ES-I3 (cell line): ENCODE measurements around the gene CCDC198.

ENCODE experiments used
- H3K36me3 ChIP-seq: 2 replicates; pipeline ENCODE4 v1.6.1; 2013; ENCODE audit warnings: mild to moderate bottlenecking, low read length, control low read depth, moderate library complexity; ENCODE audit not compliant: insufficient read depth
- H3K4me1 ChIP-seq: 2 replicates; pipeline ENCODE4 v1.6.1; 2013; ENCODE audit warnings: mild to moderate bottlenecking, control low read depth, low read length; ENCODE audit not compliant: insufficient read depth
- H3K9ac ChIP-seq: 2 replicates; pipeline ENCODE4 v1.6.1; 2013; ENCODE audit warnings: low read depth, mild to moderate bottlenecking, low read length, moderate library complexity
- H3K9me3 ChIP-seq: 2 replicates; pipeline ENCODE4 v1.6.1; 2013; ENCODE audit warnings: mild to moderate bottlenecking, low read length, moderate library complexity; ENCODE audit not compliant: control insufficient read depth, insufficient read depth

CCDC198 gene

DNA sequence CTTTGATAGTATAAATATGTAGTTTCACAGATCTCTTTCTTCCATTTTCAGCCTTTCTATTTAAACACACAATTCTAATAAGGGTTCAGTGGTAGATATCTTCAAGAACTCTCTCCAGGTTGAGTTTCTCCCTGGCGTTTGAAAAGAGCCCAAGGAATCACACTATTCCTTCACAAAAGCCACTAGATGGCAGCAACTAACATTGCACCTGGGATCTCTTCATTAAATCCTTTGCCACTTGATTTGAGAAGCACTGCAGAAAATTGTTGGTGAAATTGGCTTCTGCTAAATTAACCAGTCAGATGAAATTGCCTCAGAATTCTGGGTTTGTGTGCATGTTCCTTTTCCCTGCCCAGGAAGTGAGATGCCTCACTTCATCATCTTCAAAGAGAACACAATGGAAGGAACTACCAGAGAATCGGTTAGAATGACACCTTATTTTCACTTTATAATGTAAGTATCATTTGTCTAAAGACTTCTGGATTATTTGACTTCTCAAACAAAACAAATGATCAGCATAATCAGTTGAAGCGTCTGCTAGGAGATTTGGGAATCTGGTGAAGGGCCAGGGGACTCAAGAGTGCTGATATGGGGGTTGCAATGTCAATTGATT, 6.8 kb downstream of the CCDC198 start:
- Histone ChIP-seq H3K9ac (no peak overlapping the region), H3K4me1 (no peaks in the 10 kb centered on the region), H3K9me3 (no peaks in the 10 kb centered on the region), H3K36me3 (no peaks in the 10 kb centered on the region)

DNA sequence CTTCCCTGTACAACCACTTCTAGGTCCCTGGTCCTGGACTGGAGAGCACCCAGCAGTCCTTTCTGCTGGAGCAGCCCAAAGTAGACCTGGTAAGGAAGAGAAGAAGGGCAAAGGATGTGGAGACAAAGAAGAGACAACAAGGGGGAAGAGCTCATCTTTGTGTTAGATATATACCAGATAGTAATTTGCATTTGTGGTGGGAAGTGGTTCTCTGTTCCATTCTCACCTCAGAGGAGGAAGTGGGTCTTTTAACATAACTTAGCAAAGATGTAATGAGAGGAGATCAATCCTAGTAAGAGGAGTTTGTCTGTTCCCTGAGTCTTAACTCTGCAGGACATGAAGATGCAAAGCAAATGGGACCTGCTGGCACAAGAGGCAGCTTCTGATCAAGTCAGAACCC, 8.0 kb downstream of the CCDC198 start:
- H3K9ac ChIP-seq = no peak overlapping the region
- H3K36me3 ChIP-seq = no peaks in the 10 kb centered on the region
- no peaks in the 10 kb centered on the region for H3K9me3 ChIP-seq
- H3K4me1 ChIP-seq = no peaks in the 10 kb centered on the region

DNA sequence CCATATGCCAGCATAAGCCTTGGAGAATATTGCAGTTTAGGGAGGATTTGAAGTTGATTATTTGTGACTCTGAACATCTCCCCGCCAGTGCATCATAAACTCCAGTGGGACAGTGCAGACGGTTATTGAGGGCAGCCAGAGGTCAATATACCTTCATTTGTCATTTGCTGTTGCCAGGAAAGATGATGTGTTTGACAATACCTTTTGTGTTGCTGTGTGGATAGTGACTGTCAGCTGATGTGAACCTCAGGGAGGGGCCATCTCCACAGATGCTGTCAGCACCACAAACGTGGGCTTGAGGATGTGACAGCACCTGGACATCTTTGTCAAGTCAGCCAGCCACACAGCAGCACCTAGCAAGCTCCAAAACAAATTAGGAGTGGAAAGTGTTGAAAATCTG, 11.5 kb downstream of the CCDC198 start:
- H3K4me1 ChIP-seq = no peaks in the 10 kb centered on the region
- H3K9ac ChIP-seq = no peak overlapping the region
- H3K36me3 ChIP-seq = no peaks in the 10 kb centered on the region
- no peaks in the 10 kb centered on the region for H3K9me3 ChIP-seq

DNA sequence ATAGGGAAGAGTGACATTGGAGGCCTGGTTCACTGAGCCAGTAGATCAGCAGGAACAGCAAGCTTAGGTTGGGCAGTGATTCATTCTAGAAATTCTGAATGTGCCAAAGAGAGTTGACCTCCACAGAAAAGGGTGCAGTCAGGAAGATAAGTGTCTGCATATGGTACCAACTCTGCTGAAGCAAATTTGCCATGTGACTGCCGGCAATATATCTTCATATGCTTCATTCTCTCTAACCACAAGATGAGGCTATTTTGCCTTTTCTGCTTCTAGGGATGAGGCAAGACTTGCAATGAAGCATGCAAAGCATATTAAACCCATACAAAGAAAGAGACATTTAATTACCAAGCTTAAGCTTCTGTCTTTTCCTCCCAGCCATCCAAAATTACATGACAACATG, 13.6 kb downstream of the CCDC198 start:
- no peaks in the 10 kb centered on the region for H3K4me1 ChIP-seq
- H3K36me3 ChIP-seq = no peaks in the 10 kb centered on the region
- H3K9ac ChIP-seq = no peak overlapping the region
- H3K9me3 ChIP-seq = no peaks in the 10 kb centered on the region

DNA sequence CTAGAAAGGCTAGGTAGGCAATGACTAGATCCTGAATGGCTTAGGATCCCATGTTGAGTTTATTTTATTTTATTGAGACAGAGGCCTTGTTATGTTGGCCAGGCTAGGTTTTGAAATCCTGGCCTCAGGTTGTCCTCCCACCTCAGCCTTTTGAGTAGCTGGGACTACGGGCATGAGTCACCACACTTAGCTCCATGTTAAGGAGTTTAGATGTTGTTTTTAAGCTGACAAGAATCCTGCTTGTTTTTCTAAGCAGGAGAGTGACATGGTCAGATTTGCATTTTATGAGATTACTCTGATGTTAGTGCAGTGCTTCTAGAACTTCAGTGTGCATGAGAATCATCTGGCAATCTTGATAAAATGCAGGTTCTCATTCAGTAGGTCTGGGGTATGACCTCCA, 14.5 kb downstream of the CCDC198 start:
- Histone ChIP-seq H3K9me3 (no peaks in the 10 kb centered on the region), H3K36me3 (no peaks in the 10 kb centered on the region), H3K4me1 (no peaks in the 10 kb centered on the region), H3K9ac (no peak overlapping the region)

DNA sequence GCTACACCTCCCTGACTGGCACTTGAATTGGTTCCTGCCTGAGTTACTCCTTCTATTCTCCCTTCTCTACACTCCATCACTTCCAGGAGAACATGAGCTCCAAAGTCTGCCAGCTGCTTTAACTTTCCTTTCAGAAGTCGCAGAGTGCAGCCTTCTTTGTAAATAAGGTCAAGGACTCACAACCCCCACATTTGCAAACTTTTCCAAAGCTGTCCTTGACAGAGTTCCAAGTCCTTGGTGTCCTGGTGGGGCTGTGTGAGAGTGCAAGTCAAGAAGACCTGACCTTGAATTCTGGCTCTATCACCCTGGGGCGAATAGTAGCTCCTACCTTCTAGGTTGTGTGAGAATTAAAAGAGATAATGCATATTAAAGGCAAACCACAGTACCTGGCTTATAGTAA, 15.6 kb downstream of the CCDC198 start:
- H3K4me1 ChIP-seq = no peaks in the 10 kb centered on the region
- H3K9me3 ChIP-seq = no peaks in the 10 kb centered on the region
- no peak overlapping the region for H3K9ac ChIP-seq
- no peaks in the 10 kb centered on the region for H3K36me3 ChIP-seq

DNA sequence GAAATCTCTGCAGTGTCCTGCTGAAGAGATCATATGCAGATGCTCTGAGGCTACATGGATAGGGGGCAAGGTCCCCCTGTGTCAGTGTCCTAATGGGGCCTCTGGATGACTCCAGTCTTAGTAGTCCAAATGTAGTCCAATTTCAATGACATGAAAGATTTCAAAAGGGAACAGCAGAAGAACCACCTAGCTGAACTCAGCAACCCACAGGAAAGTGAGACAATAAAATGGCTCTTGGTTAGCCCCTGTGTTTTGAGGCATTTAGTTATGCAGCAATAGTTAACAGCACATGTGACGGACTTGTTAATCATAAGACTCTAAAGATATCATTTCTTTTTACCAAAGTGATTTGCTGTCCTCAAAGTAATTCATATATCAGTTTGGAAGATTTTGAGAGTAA, 22.7 kb downstream of the CCDC198 start:
- Histone ChIP-seq H3K36me3 (no peaks in the 10 kb centered on the region), H3K9me3 (no peaks in the 10 kb centered on the region)

DNA sequence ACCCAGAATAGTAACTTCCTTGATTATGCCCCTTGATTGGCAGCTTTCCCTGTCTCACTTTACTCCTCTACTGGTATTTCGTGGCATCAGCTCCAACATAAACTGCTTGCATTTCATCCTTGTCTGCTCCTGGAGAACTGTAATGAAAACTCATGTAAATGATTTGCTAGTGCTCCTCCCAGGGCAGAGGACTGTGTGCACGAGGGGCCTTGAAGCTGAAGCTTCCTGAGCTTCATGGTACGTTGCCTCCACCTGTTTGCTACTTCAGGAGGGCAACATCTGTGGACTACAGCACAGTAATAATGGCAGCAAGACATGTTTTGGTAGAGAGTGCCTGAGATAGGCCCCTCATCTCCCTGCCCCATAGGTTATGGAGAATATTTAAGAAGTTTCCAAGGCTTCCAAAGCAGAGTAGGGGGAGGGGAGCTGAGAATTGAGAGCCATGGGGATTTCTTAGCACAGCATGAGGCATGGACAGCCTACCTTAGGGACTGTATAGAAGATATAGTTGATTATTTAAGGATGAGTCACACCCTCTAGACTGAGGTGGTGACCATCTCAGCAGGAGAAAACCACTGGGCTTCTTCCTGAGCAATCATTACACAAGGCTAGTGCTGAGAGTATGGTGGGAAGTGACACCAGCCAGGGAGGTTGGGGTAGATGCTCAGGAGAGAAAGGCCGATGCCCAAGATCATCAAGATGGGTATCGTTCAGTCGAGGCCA, 29.5 kb downstream of the CCDC198 start:
- H3K36me3 ChIP-seq = no peaks in the 10 kb centered on the region
- H3K4me1 ChIP-seq = no peaks in the 10 kb centered on the region
- no peaks in the 10 kb centered on the region for H3K9me3 ChIP-seq
- no peak overlapping the region for H3K9ac ChIP-seq

More for the DNA sequence above, 22.7 kb downstream of the CCDC198 start:
- H3K4me1 ChIP-seq = no peaks in the 10 kb centered on the region
- no peak overlapping the region for H3K9ac ChIP-seq

DNA sequence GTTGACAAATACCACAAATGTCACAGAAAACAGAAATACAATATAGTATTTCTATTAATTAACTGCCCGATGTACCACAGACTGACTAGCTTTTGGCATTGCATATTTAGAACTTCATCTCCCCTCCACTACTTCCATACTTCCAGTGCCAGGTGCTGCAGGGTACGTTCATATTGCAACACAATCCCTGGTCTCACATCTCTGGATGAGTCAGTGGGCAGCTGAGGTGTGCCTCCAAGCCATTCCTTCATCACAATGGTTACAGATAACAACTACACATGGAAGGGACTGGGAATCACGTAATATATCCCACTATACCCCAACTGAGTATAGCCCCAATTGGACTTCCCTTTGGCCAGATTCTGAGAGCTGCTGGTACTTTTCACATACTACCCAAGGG, 31.1 kb downstream of the CCDC198 start:
- H3K4me1 ChIP-seq = no peaks in the 10 kb centered on the region
- no peaks in the 10 kb centered on the region for H3K9me3 ChIP-seq
- no peaks in the 10 kb centered on the region for H3K36me3 ChIP-seq
- no peak overlapping the region for H3K9ac ChIP-seq

DNA sequence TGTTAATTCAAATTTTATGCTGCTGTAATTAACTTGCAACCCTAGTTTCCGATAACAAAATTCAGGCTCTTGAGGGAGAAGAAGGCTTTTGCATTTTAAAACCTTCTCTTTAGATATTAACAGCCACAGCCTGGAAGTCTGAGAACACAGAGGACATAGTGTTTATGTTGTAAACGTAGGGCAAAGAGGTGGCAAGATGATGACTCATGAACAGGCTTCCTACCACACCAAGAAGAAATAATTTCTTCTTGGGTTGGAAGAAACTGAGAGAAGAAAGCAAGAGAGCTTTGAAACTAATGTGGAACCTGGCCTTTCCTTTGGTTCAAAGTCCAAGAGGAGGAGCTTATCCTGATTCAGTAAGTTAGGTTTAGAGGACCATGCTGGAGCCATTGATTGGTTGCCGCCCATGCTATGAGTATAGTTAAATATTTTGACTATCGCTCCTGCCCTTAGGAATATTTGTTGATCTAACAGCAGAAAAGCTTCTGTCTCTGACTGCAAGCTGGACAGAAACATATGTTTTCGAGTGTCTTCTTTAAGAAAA, 31.8 kb downstream of the CCDC198 start:
- no peak overlapping the region for H3K9ac ChIP-seq
- H3K4me1 ChIP-seq = no peaks in the 10 kb centered on the region
- H3K36me3 ChIP-seq = no peaks in the 10 kb centered on the region
- H3K9me3 ChIP-seq = no peaks in the 10 kb centered on the region

DNA sequence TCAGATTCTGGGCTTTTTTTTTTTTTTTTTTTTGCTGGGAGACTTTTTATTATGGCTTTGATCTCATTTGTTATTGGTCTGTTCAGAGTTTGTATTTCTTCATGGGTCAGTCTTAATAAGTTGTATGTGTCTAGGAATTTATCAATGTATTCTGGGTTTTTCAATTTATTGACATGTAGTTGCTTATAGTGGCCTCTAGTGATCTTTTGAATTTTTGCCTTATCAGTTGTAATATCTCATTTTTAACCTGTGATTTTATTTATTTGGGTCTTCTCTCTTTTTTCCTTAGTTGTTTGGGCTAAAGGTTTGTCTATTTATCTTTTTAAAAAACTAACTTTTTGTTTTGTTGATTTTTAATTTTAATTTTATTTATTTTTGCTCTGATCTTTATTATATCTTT, 57.7 kb downstream of the CCDC198 start:
- Histone ChIP-seq H3K9ac (no peak overlapping the region), H3K36me3 (no peaks in the 10 kb centered on the region), H3K9me3 (no peaks in the 10 kb centered on the region), H3K4me1 (no peaks in the 10 kb centered on the region)

DNA sequence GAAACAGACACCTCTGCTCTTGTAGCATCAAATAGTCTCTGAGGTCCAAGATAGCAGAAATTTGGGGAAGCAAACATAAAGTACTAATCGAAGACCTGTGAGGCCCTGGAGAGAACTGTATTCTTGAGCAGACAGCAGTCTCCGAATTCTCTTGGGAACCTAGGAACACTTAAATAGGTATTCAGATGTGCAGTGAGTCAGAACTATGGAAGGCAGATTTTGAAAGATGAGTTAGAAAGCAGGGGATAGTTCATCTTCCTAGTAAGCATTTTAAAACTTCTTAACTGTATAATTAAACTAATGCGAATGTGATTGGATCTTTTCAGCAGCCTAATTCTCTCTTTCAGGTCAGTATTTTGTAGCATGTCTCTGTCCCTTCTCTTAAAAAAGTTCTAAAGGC, 72.7 kb downstream of the CCDC198 start:
- Histone ChIP-seq H3K36me3 (no peaks in the 10 kb centered on the region), H3K4me1 (no peaks in the 10 kb centered on the region), H3K9me3 (no peaks in the 10 kb centered on the region), H3K9ac (no peak overlapping the region)

DNA sequence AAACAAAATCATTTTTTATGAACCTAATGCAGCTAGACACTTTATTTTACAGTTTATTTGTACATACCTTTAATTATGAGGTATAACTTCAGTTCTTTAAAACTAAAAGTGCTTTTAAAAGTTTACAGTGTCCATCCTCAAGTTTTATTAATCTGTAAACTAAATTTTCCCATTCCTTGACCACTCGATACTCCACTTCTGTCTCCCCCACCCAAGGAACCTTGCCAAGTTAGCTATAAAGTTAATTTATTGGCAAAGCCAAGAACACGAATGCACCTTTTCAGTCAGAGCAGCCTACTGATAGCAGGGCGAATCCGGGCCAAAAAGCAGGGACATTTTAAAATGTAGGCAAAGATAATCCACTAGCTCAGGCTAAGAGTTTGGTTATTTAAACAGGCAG, 73.6 kb downstream of the CCDC198 start:
- H3K9ac ChIP-seq = no peak overlapping the region
- no peaks in the 10 kb centered on the region for H3K9me3 ChIP-seq
- no peaks in the 10 kb centered on the region for H3K36me3 ChIP-seq
- H3K4me1 ChIP-seq = no peaks in the 10 kb centered on the region
